Keratinocyte (primary cell): Measurements from ENCODE around the gene HNRNPL. TPM values are rescaled to one million over a fixed set of nuclear protein-coding genes. Genes with fewer than 3 reads are reported as not detected.

Experiments used
- DNase-seq: peaks from one replicate; pipeline ENCODE4 v3.0.0-alpha.2; 2011; ENCODE audit warnings: low read depth, missing footprints, low spot score
- FAIRE-seq: peaks from 2 replicates; lab custom pipeline; 2011; peaks lifted over from hg19 to GRCh38; lab: Jason Lieb, UNC
- H2AFZ ChIP-seq: 2 replicates; pipeline ENCODE4 v1.6.0; 2012; ENCODE audit warnings: low read length, control low read depth, inconsistent platforms; ENCODE audit not compliant: control insufficient read depth
- H3K27ac ChIP-seq: 2 replicates; pipeline ENCODE4 v1.5.1; 2011; ENCODE audit warnings: low read length; ENCODE audit not compliant: control insufficient read depth, insufficient read depth
- H3K27me3 ChIP-seq: 3 replicates; pipeline ENCODE4 v1.6.0; 2011; ENCODE audit warnings: low read length; ENCODE audit not compliant: control insufficient read depth, insufficient read depth; ENCODE audit errors: extremely low read depth
- H3K36me3 ChIP-seq, 2 experiments: 2 replicates in 1 of 2; 3 replicates in 1 of 2; pipeline ENCODE4 v1.5.1; 2011; ENCODE audit warnings: low read length in 2 of 2, mild to moderate bottlenecking in 1 of 2; ENCODE audit not compliant: control insufficient read depth in 2 of 2, insufficient read depth in 2 of 2; ENCODE audit errors: extremely low read depth in 1 of 2
- H3K4me1 ChIP-seq: 3 replicates; pipeline ENCODE4 v1.5.1; 2011; ENCODE audit warnings: low read length; ENCODE audit not compliant: control insufficient read depth, insufficient read depth; ENCODE audit errors: extremely low read depth
- H3K4me2 ChIP-seq: 3 replicates; pipeline ENCODE4 v1.6.0; 2011; ENCODE audit warnings: low read depth, low read length; ENCODE audit not compliant: control insufficient read depth, insufficient read depth; ENCODE audit errors: extremely low read depth
- H3K4me3 ChIP-seq, 3 experiments: fragments of 200-600 bp in 1 of 3; sonication (generic) in 1 of 3; 2 replicates in 2 of 3; 3 replicates in 1 of 3; pipeline ENCODE4 v1.5.1; 2011 to 2016; ENCODE audit warnings: low read length in 3 of 3, mild to moderate bottlenecking in 3 of 3, control low read depth in 2 of 3, inconsistent platforms in 1 of 3, low read depth in 1 of 3, mixed read lengths in 1 of 3, mixed run types in 1 of 3, moderate library complexity in 1 of 3; ENCODE audit not compliant: control insufficient read depth in 2 of 3, insufficient read depth in 2 of 3; ENCODE audit errors: extremely low read depth in 1 of 3
- H3K79me2 ChIP-seq: 2 replicates; pipeline ENCODE4 v1.6.0; 2012; ENCODE audit warnings: low read length; ENCODE audit not compliant: control insufficient read depth, insufficient read depth
- H3K9ac ChIP-seq: 3 replicates; pipeline ENCODE4 v1.6.0; 2011; ENCODE audit warnings: low read length; ENCODE audit not compliant: control insufficient read depth, insufficient read depth; ENCODE audit errors: extremely low read depth
- H3K9me1 ChIP-seq: 3 replicates; pipeline ENCODE4 v1.6.0; 2011; ENCODE audit warnings: low read length; ENCODE audit not compliant: control insufficient read depth, insufficient read depth; ENCODE audit errors: extremely low read depth
- H3K9me3 ChIP-seq: 2 replicates; pipeline ENCODE4 v1.5.1; 2012; ENCODE audit warnings: low read depth, low read length; ENCODE audit not compliant: control insufficient read depth
- H4K20me1 ChIP-seq: 3 replicates; pipeline ENCODE4 v1.6.0; 2011; ENCODE audit warnings: low read length; ENCODE audit not compliant: control insufficient read depth, insufficient read depth; ENCODE audit errors: extremely low read depth
- CTCF ChIP-seq, 3 experiments: IDR thresholded peaks in 1 of 3; conservative IDR thresholded peaks in 1 of 3; optimal IDR thresholded peaks in 1 of 3; 2 replicates in 2 of 3; 3 replicates in 1 of 3; pipeline versions ENCODE3 to v1.5.1; 2011; ENCODE audit warnings: low read length in 3 of 3, mild to moderate bottlenecking in 3 of 3, moderate library complexity in 2 of 3, control low read depth in 1 of 3, inconsistent platforms in 1 of 3; ENCODE audit not compliant: insufficient read depth in 2 of 3; ENCODE audit errors: extremely low read depth in 1 of 3
- EZH2 ChIP-seq: IDR thresholded peaks from one replicate; pipeline ENCODE4 v1.6.1; 2012; ENCODE audit warnings: inconsistent platforms, mild to moderate bottlenecking, low read length, moderate library complexity
- dilution Hi-C: fragments of 300-500 bp; cut with MboI; formaldehyde crosslinking; loops from one replicate; pipeline ENCODE4 v1.7.0; 2020; ENCODE audit warnings: low sequenced_read_pairs; ENCODE audit not compliant: extremely low pct_ligation_motif_present
- polyA plus RNA-seq, 5 experiments: library from polyadenylated mRNA; depleted of rRNA in 3 of 5; stranded (reverse) in 3 of 5; stranded (forward) in 1 of 5; unstranded in 1 of 5; fragments of >200 nt; gene quantifications; 1 replicate in 1 of 5; 2 replicates in 3 of 5; 3 replicates in 1 of 5; pipeline versions ENCODE4 v1.2.1 to v1.2.3, GENCODE V29; 2011 to 2012; ENCODE audit warnings: missing spikeins in 2 of 5, low read depth in 1 of 5, low replicate concordance in 1 of 5

The HNRNPL gene
- polyA plus RNA-seq, 1 donor (not counting 4 experiments of a cell fraction or from before 2014, with no cell fraction given) = 308 TPM

- H3K4me3 ChIP-seq = no peak overlapping the region
- dilution Hi-C loops = no loop called here
- no peaks in the 10 kb centered on the region for H3K79me2 ChIP-seq
- no peaks in the 10 kb centered on the region for H4K20me1 ChIP-seq
- no peak for FAIRE-seq
- no peaks in the 10 kb centered on the region for H3K9me1 ChIP-seq
- H3K9ac ChIP-seq = no peak overlapping the region
- peaks cover 9% of the 10 kb centered on the region for H3K4me1 ChIP-seq
- H3K36me3 ChIP-seq = no peaks in the 10 kb centered on the region
- H2AFZ ChIP-seq = no peak overlapping the region
- H3K4me2 ChIP-seq = no peak overlapping the region
- no peaks in the 10 kb centered on the region for H3K27me3 ChIP-seq
- no peak for DNase-seq
- H3K9me3 ChIP-seq = no peaks in the 10 kb centered on the region
- H3K27ac ChIP-seq = no peak overlapping the region
- TF ChIP-seq CTCF (optimal IDR thresholded peaks at IDR 0.05 in 1 of 3, IDR thresholded peaks at IDR 0.05 in 1 of 3, conservative IDR thresholded peaks at IDR 0.05 in 1 of 3; ENCODE audit: extremely low read depth in 1 of 3, insufficient read depth in 2 of 3, low read length in 3 of 3) (no peak), EZH2 (no peak)
Measured at GRCh38 chr19:38867171-38867780, 17.5 kb upstream of the HNRNPL start.

GRCh38 chr19:38862321-38863059, 12.7 kb upstream of the HNRNPL start:
- H3K9me1 ChIP-seq = no peaks in the 10 kb centered on the region
- no peaks in the 10 kb centered on the region for H3K36me3 ChIP-seq
- H3K9ac ChIP-seq = no peak overlapping the region
- dilution Hi-C loops = no loop called here
- H2AFZ ChIP-seq = no peak overlapping the region
- no peak for DNase-seq
- H3K27me3 ChIP-seq = no peaks in the 10 kb centered on the region
- FAIRE-seq = no peak
- no peaks in the 10 kb centered on the region for H3K9me3 ChIP-seq
- H4K20me1 ChIP-seq = no peaks in the 10 kb centered on the region
- H3K4me1 ChIP-seq = peaks cover 3% of the 10 kb centered on the region
- H3K79me2 ChIP-seq = no peaks in the 10 kb centered on the region
- H3K27ac ChIP-seq = no peak overlapping the region
- H3K4me2 ChIP-seq = no peak overlapping the region
- no peak overlapping the region for H3K4me3 ChIP-seq
- TF ChIP-seq CTCF (optimal IDR thresholded peaks at IDR 0.05 in 1 of 3, IDR thresholded peaks at IDR 0.05 in 1 of 3, conservative IDR thresholded peaks at IDR 0.05 in 1 of 3; ENCODE audit: extremely low read depth in 1 of 3, insufficient read depth in 2 of 3, low read length in 3 of 3) (no peak), EZH2 (no peak)
